Endothelial cell of umbilical vein (primary cell): ENCODE data around the gene FAR1. TPM values are rescaled to one million over a fixed set of nuclear protein-coding genes. Genes with fewer than 3 reads are reported as not detected.

ENCODE experiments used
- BruUV-seq: library from RNA; stranded (reverse); fragments of 400-500 nt; replicated peaks from 2 replicates; lab custom pipeline; 2021; lab: Mats Ljungman, UMichigan
- CTCF ChIA-PET: fragments of 300-600, 350-600 bp; sonication (Branson Sonifier 250); formaldehyde crosslinking; loops from one replicate; lab custom pipeline; 2021; ENCODE audit warnings: antibody characterized with exemption, inconsistent platforms; lab: Charles Lee
- POLR2A ChIA-PET: fragments of 300-600, 350-600 bp; sonication (Branson Sonifier 250); formaldehyde crosslinking; loops from one replicate; lab custom pipeline; 2021; ENCODE audit warnings: antibody characterized with exemption, inconsistent platforms; lab: Charles Lee
- DNase-seq: peaks from one replicate; pipeline ENCODE4 v3.0.0-alpha.2; 2011; ENCODE audit warnings: low read depth, low spot score
- FAIRE-seq: peaks from 2 replicates; lab custom pipeline; 2011; peaks lifted over from hg19 to GRCh38; lab: Jason Lieb, UNC
- H2AFZ ChIP-seq: 2 replicates; pipeline ENCODE4 v1.6.0; 2012; ENCODE audit warnings: low read depth, low read length, control low read depth, inconsistent platforms
- H3K27ac ChIP-seq: 2 replicates; pipeline ENCODE4 v1.5.1; 2011; ENCODE audit warnings: low read depth, mild to moderate bottlenecking, control low read depth, low read length, moderate library complexity; ENCODE audit not compliant: insufficient read depth
- H3K27me3 ChIP-seq, 2 experiments: 2 replicates each; pipeline versions ENCODE4 v1.6.0 to v1.6.1; 2011; ENCODE audit warnings: low read length in 2 of 2, mixed read lengths in 1 of 2; ENCODE audit not compliant: control insufficient read depth in 2 of 2, insufficient read depth in 2 of 2
- H3K36me3 ChIP-seq, 2 experiments: 2 replicates in 1 of 2; 3 replicates in 1 of 2; pipeline ENCODE4 v1.5.1; 2011; ENCODE audit warnings: low read length in 2 of 2, mild to moderate bottlenecking in 1 of 2, moderate library complexity in 1 of 2; ENCODE audit not compliant: control insufficient read depth in 2 of 2, insufficient read depth in 2 of 2; ENCODE audit errors: extremely low read depth in 1 of 2
- H3K4me1 ChIP-seq: 3 replicates; pipeline ENCODE4 v1.5.1; 2011; ENCODE audit warnings: mild to moderate bottlenecking, low read length; ENCODE audit not compliant: control insufficient read depth, insufficient read depth; ENCODE audit errors: extremely low read depth
- H3K4me2 ChIP-seq: 2 replicates; pipeline ENCODE4 v1.6.1; 2011; ENCODE audit warnings: low read length, control low read depth, mixed read lengths; ENCODE audit not compliant: insufficient read depth
- H3K4me3 ChIP-seq, 3 experiments: fragments of 200-600 bp in 1 of 3; sonication (generic), shearing (Covaris generic) in 1 of 3; replicated peaks in 1 of 3; 2 replicates each; pipeline ENCODE4 v1.5.1; 2011 to 2016; ENCODE audit warnings: control low read depth in 3 of 3, low read length in 3 of 3, mild to moderate bottlenecking in 2 of 3, inconsistent platforms in 1 of 3, low read depth in 1 of 3, moderate library complexity in 1 of 3; ENCODE audit not compliant: insufficient read depth in 1 of 3
- H3K79me2 ChIP-seq: 2 replicates; pipeline ENCODE4 v1.6.0; 2012; ENCODE audit warnings: low read length, inconsistent platforms; ENCODE audit not compliant: control insufficient read depth, insufficient read depth
- H3K9ac ChIP-seq: replicated peaks from 2 replicates; pipeline ENCODE3; 2011; ENCODE audit warnings: low read length, control low read depth; ENCODE audit not compliant: insufficient read depth; ENCODE audit errors: extremely low read depth
- H3K9me1 ChIP-seq: replicated peaks from 3 replicates; pipeline ENCODE4 v1.6.0; 2011; ENCODE audit warnings: mild to moderate bottlenecking, low read length; ENCODE audit not compliant: control insufficient read depth, insufficient read depth; ENCODE audit errors: extremely low read depth
- H3K9me3 ChIP-seq: replicated peaks from 2 replicates; pipeline ENCODE4 v1.5.1; 2012; ENCODE audit warnings: low read length, inconsistent platforms; ENCODE audit not compliant: control insufficient read depth, insufficient read depth
- H4K20me1 ChIP-seq: replicated peaks from 2 replicates; pipeline ENCODE3; 2011; ENCODE audit warnings: mild to moderate bottlenecking, low read length; ENCODE audit not compliant: control insufficient read depth, insufficient read depth; ENCODE audit errors: extremely low read depth
- CTCF ChIP-seq, 2 donors: IDR thresholded peaks; 1 replicate in 1 of 2; 2 replicates in 1 of 2; pipeline ENCODE4 v1.5.1; 2011; ENCODE audit warnings: low read length in 2 of 2, mild to moderate bottlenecking in 2 of 2, moderate library complexity in 2 of 2, control low read depth in 1 of 2, inconsistent platforms in 1 of 2, low read depth in 1 of 2; ENCODE audit not compliant: insufficient read depth in 1 of 2; ENCODE audit errors: extremely low read depth in 1 of 2
- EZH2 ChIP-seq: IDR thresholded peaks from 2 replicates; pipeline ENCODE4 v1.6.1; 2012; ENCODE audit warnings: borderline replicate concordance, low read depth, mild to moderate bottlenecking, moderate library complexity, low read length, inconsistent platforms; ENCODE audit not compliant: severe bottlenecking
- FOS ChIP-seq: IDR thresholded peaks from 2 replicates; pipeline ENCODE4 v1.6.1; 2011; ENCODE audit warnings: mild to moderate bottlenecking, low read length, moderate library complexity, borderline replicate concordance; ENCODE audit not compliant: insufficient read depth
- GATA2 ChIP-seq: IDR thresholded peaks from 2 replicates; pipeline ENCODE4 v1.7.0; 2011; ENCODE audit warnings: low read depth, mild to moderate bottlenecking, moderate library complexity, mixed read lengths, low read length; ENCODE audit not compliant: insufficient read length, insufficient read depth
- JUN ChIP-seq: IDR thresholded peaks from 2 replicates; pipeline ENCODE4 v1.6.1; 2011; ENCODE audit warnings: borderline replicate concordance, low read depth; ENCODE audit not compliant: insufficient read length, insufficient read depth
- MAX ChIP-seq: IDR thresholded peaks from 2 replicates; pipeline ENCODE4 v1.6.1; 2011; ENCODE audit not compliant: insufficient read depth, insufficient read length
- MYC ChIP-seq: IDR thresholded peaks from one replicate; pipeline ENCODE4 v1.6.1; 2011; ENCODE audit warnings: mild to moderate bottlenecking, low read depth, low read length
- POLR2A ChIP-seq: IDR thresholded peaks from 2 replicates; pipeline ENCODE4 v1.6.1; 2012; ENCODE audit warnings: low read depth, mild to moderate bottlenecking, control low read depth, low read length
- POLR2AphosphoS5 ChIP-seq: IDR thresholded peaks from 2 replicates; pipeline ENCODE4 v1.6.1; 2012; ENCODE audit warnings: low read depth, mild to moderate bottlenecking, control low read depth, low read length, moderate library complexity; ENCODE audit not compliant: insufficient read depth
- dilution Hi-C: fragments of 300-500 bp; cut with MboI; formaldehyde crosslinking; loops from one replicate; pipeline ENCODE4 v1.15.0; 2019; ENCODE audit warnings: low sequenced_read_pairs; ENCODE audit not compliant: extremely low pct_ligation_motif_present
- intact Hi-C: fragments of 100-400 bp; cut with micrococcal nuclease; formaldehyde crosslinking; loops from one replicate; pipeline ENCODE4 v1.10.0; 2022
- polyA plus RNA-seq, 4 experiments: library from polyadenylated mRNA; depleted of rRNA in 3 of 4; stranded (reverse) in 3 of 4; unstranded in 1 of 4; fragments of >200 nt; gene quantifications; 2 replicates each; pipeline versions ENCODE4 v1.2.1 to v1.2.3, GENCODE V29; 2011 to 2012; ENCODE audit warnings: missing spikeins in 1 of 4
- total RNA-seq: library from RNA; stranded (reverse); gene quantifications from 2 replicates; pipeline ENCODE4 v1.2.3, GENCODE V29; 2021

The FAR1 gene
- total and polyA plus RNA-seq, 2 donors (not counting 3 experiments of a cell fraction or from before 2014, with no cell fraction given): 29.5 to 76.4 TPM

DNA sequence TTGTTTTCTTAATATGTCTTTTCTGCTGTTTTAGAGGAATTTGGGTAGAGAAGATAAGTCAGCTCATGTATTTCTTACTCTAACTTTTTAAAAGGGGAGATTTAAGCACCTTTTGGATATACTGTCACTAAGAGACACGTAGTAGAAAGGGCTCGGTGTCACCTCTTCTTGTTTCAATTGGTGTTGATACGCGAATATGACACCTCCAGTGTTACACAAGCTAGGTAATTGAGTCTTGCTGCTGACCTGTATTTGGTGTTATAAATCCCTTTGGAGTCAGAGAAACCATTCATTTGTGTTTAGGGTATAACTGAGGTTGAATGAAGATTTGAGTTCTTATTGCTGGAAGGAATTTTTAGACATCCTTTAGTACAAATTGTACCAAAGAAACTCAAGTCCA lies 25.6 kb downstream of the FAR1 start:
- ChIA-PET POLR2A (no interaction called here), CTCF (interaction anchor here (1.0 to 2.9 kb wide), 4 partner anchors 13 to 78 kb away, joined by 3 to 15 read pairs (median 6); no protein-coding TSS in a partner anchor)
- Histone ChIP-seq H4K20me1 (peaks cover 5% of the 10 kb centered on the region), H3K9ac (no peak overlapping the region), H3K36me3 (peaks cover 0 to 6% of the 10 kb centered on the region in 2 experiments), H3K27me3 (no peaks in the 10 kb centered on the region), H3K4me3 (no peak overlapping the region), H3K4me1 (peaks cover 7% of the 10 kb centered on the region), H3K9me1 (peaks cover 2% of the 10 kb centered on the region), H3K79me2 (peaks cover 77% of the 10 kb centered on the region), H3K9me3 (no peaks in the 10 kb centered on the region), H2AFZ (no peak overlapping the region), H3K27ac (no peak overlapping the region), H3K4me2 (no peak overlapping the region)
- DNase-seq: no peak
- intact Hi-C loops: no loop called here
- no peak for TF ChIP-seq POLR2AphosphoS5
- no peak for TF ChIP-seq GATA2
- dilution Hi-C loops: no loop called here
- no TSS peak for BruUV-seq
- no peak for FAIRE-seq

GRCh38 chr11:13695886-13696285 lies 27.4 kb downstream of the FAR1 start:
- intact Hi-C loops: no loop called here
- Histone ChIP-seq H3K9ac (no peak overlapping the region), H3K79me2 (peaks cover 61% of the 10 kb centered on the region)

More at GRCh38 chr11:13695886-13696285, 27.4 kb downstream of the FAR1 start:
- Histone ChIP-seq H3K4me2 (no peak overlapping the region), H2AFZ (no peak overlapping the region), H3K27ac (no peak overlapping the region), H3K9me1 (peaks cover 2% of the 10 kb centered on the region), H3K4me3 (no peak overlapping the region), H3K36me3 (peaks cover 0 to 6% of the 10 kb centered on the region in 2 experiments), H3K4me1 (peaks cover 7% of the 10 kb centered on the region), H3K9me3 (no peaks in the 10 kb centered on the region), H3K27me3 (no peaks in the 10 kb centered on the region), H4K20me1 (peaks cover 3% of the 10 kb centered on the region)
- POLR2A ChIA-PET: no interaction called here
- BruUV-seq: no TSS peak
- dilution Hi-C loops: no loop called here
- no peak for DNase-seq
- CTCF ChIA-PET: interaction anchor here (0.8 kb wide), 1 partner anchor 21 kb away, joined by 3 read pairs; no protein-coding TSS in a partner anchor
- TF ChIP-seq MAX (no peak), POLR2AphosphoS5 (no peak), JUN (no peak), MYC (no peak), CTCF (IDR thresholded peaks at IDR 0.05; ENCODE audit: extremely low read depth in 1 of 2, insufficient read depth in 1 of 2, low read depth in 1 of 2, low read length in 2 of 2) (no peak), EZH2 (no peak), GATA2 (no peak), POLR2A (no peak), FOS (no peak)
- FAIRE-seq: no peak
